B cell (primary cell): ENCODE measurements around the gene KIDINS220. TPM values are rescaled to one million over a fixed set of nuclear protein-coding genes. Genes with fewer than 3 reads are reported as not detected.

Experiments used
- ATAC-seq: fragments of 200-7000 bp; cut with Tn5 transposase; one replicate; pipeline ENCODE4 v1.10.0; 2021; ENCODE audit warnings: low read depth, mild to moderate bottlenecking, moderate number of reproducible peaks, moderate library complexity
- CTCF ChIA-PET: fragments of 350-600 bp; sonication (Branson Sonifier 250); formaldehyde crosslinking; loops from one replicate; lab custom pipeline; 2021; ENCODE audit warnings: antibody characterized with exemption, inconsistent platforms; lab: Charles Lee
- POLR2A ChIA-PET: fragments of 350-600 bp; sonication (Branson Sonifier 250); formaldehyde crosslinking; loops from one replicate; lab custom pipeline; 2021; ENCODE audit warnings: antibody characterized with exemption; lab: Charles Lee
- DNase-seq: peaks from one replicate; pipeline ENCODE4 v3.0.0; 2013
- H2AFZ ChIP-seq: 2 replicates; pipeline ENCODE4 v1.6.1; 2012; ENCODE audit warnings: mild to moderate bottlenecking, low read depth, low read length; ENCODE audit not compliant: insufficient read depth, poor library complexity, severe bottlenecking
- H3K27ac ChIP-seq, 2 donors: 1 replicate in 1 of 2; 2 replicates in 1 of 2; pipeline ENCODE4 v1.5.1; 2012 to 2013; ENCODE audit warnings: low read length in 2 of 2, mild to moderate bottlenecking in 2 of 2, moderate library complexity in 1 of 2
- H3K27me3 ChIP-seq, 4 experiments: fragments of 200-600 bp in 1 of 4; sonication (generic) in 1 of 4; replicated peaks in 1 of 4; 1 replicate in 2 of 4; 2 replicates in 2 of 4; pipeline versions ENCODE4 v1.6.1 to v1.7.0; 2013 to 2016; ENCODE audit warnings: low read length in 3 of 4, mild to moderate bottlenecking in 2 of 4, mixed read lengths in 1 of 4, moderate library complexity in 1 of 4; ENCODE audit not compliant: insufficient read depth in 4 of 4, control insufficient read depth in 3 of 4; ENCODE audit errors: control extremely low read depth in 1 of 4
- H3K36me3 ChIP-seq, 2 experiments: replicated peaks in 1 of 2; 1 replicate in 1 of 2; 2 replicates in 1 of 2; pipeline versions ENCODE4 v1.6.1 to v1.7.1; 2013; ENCODE audit warnings: low read length in 1 of 2; ENCODE audit not compliant: insufficient read depth in 2 of 2, control insufficient read depth in 1 of 2; ENCODE audit errors: control extremely low read depth in 1 of 2, extremely low read depth in 1 of 2
- H3K4me1 ChIP-seq, 2 donors: fragments of 200-600 bp in 1 of 2; sonication (generic) in 1 of 2; 1 replicate in 1 of 2; 2 replicates in 1 of 2; pipeline versions ENCODE4 v1.5.1 to v1.6.1; 2013 to 2017; ENCODE audit warnings: low read length in 2 of 2; ENCODE audit not compliant: control insufficient read depth in 2 of 2, insufficient read depth in 2 of 2
- H3K4me2 ChIP-seq: replicated peaks from 2 replicates; pipeline ENCODE3; 2012; ENCODE audit warnings: mild to moderate bottlenecking, low read depth, low read length; ENCODE audit not compliant: poor library complexity, severe bottlenecking
- H3K4me3 ChIP-seq, 5 experiments: fragments of 200-600 bp in 1 of 5; sonication (generic) in 1 of 5; 1 replicate in 3 of 5; 2 replicates in 2 of 5; pipeline versions ENCODE4 v1.5.1 to v1.7.0; 2011 to 2016; ENCODE audit warnings: low read length in 4 of 5, mild to moderate bottlenecking in 4 of 5, low read depth in 2 of 5, control low read depth in 1 of 5, moderate library complexity in 1 of 5; ENCODE audit not compliant: insufficient read depth in 1 of 5; ENCODE audit errors: control extremely low read depth in 1 of 5, extremely low read depth in 1 of 5
- H3K79me2 ChIP-seq: fragments of 200-600 bp; sonication (generic); one replicate; pipeline ENCODE4 v1.6.0; 2016; ENCODE audit warnings: low read length; ENCODE audit not compliant: control insufficient read depth, insufficient read depth
- H3K9ac ChIP-seq: fragments of 200-600 bp; sonication (generic); 2 replicates; pipeline ENCODE4 v1.6.1; 2017; ENCODE audit warnings: mild to moderate bottlenecking, low read length, moderate library complexity
- H3K9me3 ChIP-seq, 3 donors: one replicate each; pipeline versions ENCODE4 v1.6.1 to v1.7.1; 2013; ENCODE audit warnings: low read length in 2 of 3; ENCODE audit not compliant: control insufficient read depth in 2 of 3, insufficient read depth in 1 of 3; ENCODE audit errors: control extremely low read depth in 1 of 3
- H4K20me1 ChIP-seq: 2 replicates; pipeline ENCODE4 v1.6.0; 2012; ENCODE audit warnings: mild to moderate bottlenecking, low read length; ENCODE audit not compliant: insufficient read depth, control insufficient read depth, poor library complexity, severe bottlenecking
- H3K27ac Mint-ChIP-seq: one replicate; pipeline ENCODE4 v1.8.0; 2021; ENCODE audit warnings: mixed read lengths
- H3K27me3 Mint-ChIP-seq: one replicate; pipeline ENCODE4 v1.8.0; 2021; ENCODE audit warnings: mixed read lengths
- H3K4me1 Mint-ChIP-seq: one replicate; pipeline ENCODE4 v1.8.0; 2021; ENCODE audit warnings: mixed read lengths
- H3K4me3 Mint-ChIP-seq: one replicate; pipeline ENCODE4 v1.8.0; 2021; ENCODE audit warnings: mixed read lengths
- H3K9me3 Mint-ChIP-seq: one replicate; pipeline ENCODE4 v1.8.0; 2022; ENCODE audit warnings: mixed read lengths; ENCODE audit not compliant: insufficient read depth
- EZH2 ChIP-seq: IDR thresholded peaks from 2 replicates; pipeline ENCODE4 v1.6.1; 2012; ENCODE audit warnings: borderline replicate concordance, low read depth, mild to moderate bottlenecking, moderate library complexity, low read length; ENCODE audit not compliant: insufficient read depth, poor library complexity, severe bottlenecking
- WGBS: methylation state at CpG from one replicate; pipeline ENCODE4 v1.1.5; 2013; ENCODE audit warnings: missing lambda C conversion rate; ENCODE audit not compliant: insufficient coverage; 5-methylcytosine and 5-hydroxymethylcytosine counted together
- intact Hi-C: fragments of 100-400 bp; cut with micrococcal nuclease; formaldehyde crosslinking; loops from one replicate; pipeline ENCODE4 v1.10.0; 2022
- polyA plus RNA-seq: library from polyadenylated mRNA; depleted of rRNA; stranded (reverse); fragments of >200 nt; gene quantifications from 2 replicates; pipeline ENCODE4 v1.2.3, GENCODE V29; 2012
- total RNA-seq, 2 donors: library from RNA; stranded (reverse); fragments of 120-200 nt in 1 of 2; gene quantifications; 1 replicate in 1 of 2; 2 replicates in 1 of 2; pipeline versions ENCODE4 v1.2.3 to v1.2.4, GENCODE V29; 2013 to 2022
- TF ChIP-seq, protein P1 (sequence below): fragments of 200-600 bp; IDR thresholded peaks from one replicate; pipeline ENCODE4 v1.8.0; 2022; ENCODE audit warnings: antibody characterized with exemption, mild to moderate bottlenecking

The KIDINS220 gene
- total and polyA plus RNA-seq, 2 donors (not counting 1 experiment from before 2014, with no cell fraction given) = 12.5 to 36.6 TPM

- Mint-ChIP-seq H3K27me3 (no peaks in the 10 kb centered on the region), H3K4me1 (peaks cover 6% of the 10 kb centered on the region), H3K27ac (no peak overlapping the region), H3K4me3 (no peak overlapping the region), H3K9me3 (peaks cover 3% of the 10 kb centered on the region)
- Histone ChIP-seq H3K79me2 (no peaks in the 10 kb centered on the region), H3K36me3 (no peaks in the 10 kb centered on the region), H3K9ac (no peak overlapping the region), H3K9me3 (no peaks in the 10 kb centered on the region), H3K27me3 (no peaks in the 10 kb centered on the region), H3K4me2 (no peak overlapping the region), H3K4me1 (no peaks in the 10 kb centered on the region), H3K27ac (no peak overlapping the region), H3K4me3 (no peak overlapping the region), H4K20me1 (no peaks in the 10 kb centered on the region), H2AFZ (no peak overlapping the region)
- ChIA-PET CTCF (no interaction called here), POLR2A (no interaction called here)
- ATAC-seq = no peak
- DNase-seq = no peak
- intact Hi-C loops = no loop called here
- 100% methylated on average over 1 of the region's 4 CpGs for WGBS
- TF ChIP-seq, protein P1, sequence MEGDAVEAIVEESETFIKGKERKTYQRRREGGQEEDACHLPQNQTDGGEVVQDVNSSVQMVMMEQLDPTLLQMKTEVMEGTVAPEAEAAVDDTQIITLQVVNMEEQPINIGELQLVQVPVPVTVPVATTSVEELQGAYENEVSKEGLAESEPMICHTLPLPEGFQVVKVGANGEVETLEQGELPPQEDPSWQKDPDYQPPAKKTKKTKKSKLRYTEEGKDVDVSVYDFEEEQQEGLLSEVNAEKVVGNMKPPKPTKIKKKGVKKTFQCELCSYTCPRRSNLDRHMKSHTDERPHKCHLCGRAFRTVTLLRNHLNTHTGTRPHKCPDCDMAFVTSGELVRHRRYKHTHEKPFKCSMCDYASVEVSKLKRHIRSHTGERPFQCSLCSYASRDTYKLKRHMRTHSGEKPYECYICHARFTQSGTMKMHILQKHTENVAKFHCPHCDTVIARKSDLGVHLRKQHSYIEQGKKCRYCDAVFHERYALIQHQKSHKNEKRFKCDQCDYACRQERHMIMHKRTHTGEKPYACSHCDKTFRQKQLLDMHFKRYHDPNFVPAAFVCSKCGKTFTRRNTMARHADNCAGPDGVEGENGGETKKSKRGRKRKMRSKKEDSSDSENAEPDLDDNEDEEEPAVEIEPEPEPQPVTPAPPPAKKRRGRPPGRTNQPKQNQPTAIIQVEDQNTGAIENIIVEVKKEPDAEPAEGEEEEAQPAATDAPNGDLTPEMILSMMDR = no peak
- TF ChIP-seq EZH2 = no peak
These were observed 47.4 kb upstream of the KIDINS220 start for GRCh38 chr2:8884812-8885211.

GRCh38 chr2:8882094-8882493 is 44.7 kb upstream of the KIDINS220 start:
- Mint-ChIP-seq H3K27me3 (no peaks in the 10 kb centered on the region), H3K4me3 (no peak overlapping the region), H3K4me1 (peaks cover 6% of the 10 kb centered on the region), H3K9me3 (peaks cover 3% of the 10 kb centered on the region), H3K27ac (no peak overlapping the region)
- Histone ChIP-seq H3K4me2 (no peak overlapping the region), H3K27ac (no peak overlapping the region), H4K20me1 (no peaks in the 10 kb centered on the region), H2AFZ (no peak overlapping the region), H3K9ac (no peak overlapping the region), H3K4me3 (no peak overlapping the region), H3K79me2 (no peaks in the 10 kb centered on the region), H3K27me3 (no peaks in the 10 kb centered on the region), H3K36me3 (no peaks in the 10 kb centered on the region), H3K4me1 (no peaks in the 10 kb centered on the region), H3K9me3 (no peaks in the 10 kb centered on the region)
- ChIA-PET CTCF (no interaction called here), POLR2A (no interaction called here)
- no peak for DNase-seq
- intact Hi-C loops = no loop called here
- 97% methylated on average over 4 of the region's 5 CpGs for WGBS
- ATAC-seq = no peak
- TF ChIP-seq, protein P1 = no peak
- no peak for TF ChIP-seq EZH2
